K562 (cell line): Measurements from ENCODE around the gene PVALEF. TPM values are rescaled to one million over a fixed set of nuclear protein-coding genes. Genes with fewer than 3 reads are reported as not detected.

ENCODE experiments used
- ATAC-seq: fragments of 200-7000 bp; cut with Tn5 transposase; 3 replicates; pipeline ENCODE4 v1.9.1; 2020; ENCODE audit warnings: moderate library complexity
- BruUV-seq: library from RNA; stranded (reverse); fragments of 400-500 nt; replicated peaks from 2 replicates; lab custom pipeline; 2021; lab: Mats Ljungman, UMichigan
- CTCF ChIA-PET: fragments of 300-600 bp; formaldehyde crosslinking; extraction: SDS; loops from one replicate; lab custom pipeline; 2021; ENCODE audit warnings: low intra/inter-chr PET ratio; lab: Yijun Ruan, JAX
- POLR2A ChIA-PET: fragments of 300-600, 350-650 bp; sonication (Branson Sonifier 250); formaldehyde crosslinking; extraction: SDS; loops from one replicate; lab custom pipeline; 2021; ENCODE audit warnings: antibody characterized with exemption, inconsistent platforms; lab: Yijun Ruan, JAX
- DNase-seq, 4 experiments: peaks; one replicate each; pipeline versions ENCODE4 v3.0.0 to v3.0.0-alpha.2; 2011 to 2018; ENCODE audit warnings: low spot score in 3 of 4, mixed read lengths in 3 of 4; ENCODE audit errors: extremely low read depth in 1 of 4
- FAIRE-seq: peaks from 2 replicates; lab custom pipeline; 2011; peaks lifted over from hg19 to GRCh38; lab: Jason Lieb, UNC
- H2AFZ ChIP-seq: 2 replicates; pipeline ENCODE4 v1.6.0; 2011; ENCODE audit warnings: low read depth, low read length, control low read depth, inconsistent platforms
- H3K27ac ChIP-seq: fragments of 200-600 bp; 3 replicates; pipeline ENCODE4 v1.8.0; 2011; ENCODE audit warnings: low read depth, mild to moderate bottlenecking, control low read depth, inconsistent platforms, low read length, moderate library complexity, mixed read lengths; ENCODE audit errors: extremely low read depth
- H3K27me3 ChIP-seq, 2 experiments: fragments of 300-600 bp in 1 of 2; 2 replicates in 1 of 2; 3 replicates in 1 of 2; pipeline versions ENCODE4 v1.6.0 to v1.8.0; 2011; ENCODE audit warnings: inconsistent platforms in 2 of 2, low read length in 2 of 2, mild to moderate bottlenecking in 1 of 2, mixed read lengths in 1 of 2, moderate library complexity in 1 of 2; ENCODE audit not compliant: control insufficient read depth in 2 of 2, insufficient read depth in 2 of 2
- H3K36me3 ChIP-seq: fragments of 300-600 bp; 3 replicates; pipeline ENCODE4 v1.8.0; 2011; ENCODE audit warnings: mild to moderate bottlenecking, low read length, inconsistent platforms; ENCODE audit not compliant: control insufficient read depth, insufficient read depth
- H3K4me1 ChIP-seq, 2 experiments: fragments of 200-600 bp in 1 of 2; replicated peaks in 1 of 2; 2 replicates in 1 of 2; 3 replicates in 1 of 2; pipeline versions ENCODE4 v1.5.1 to v1.8.0; 2011; ENCODE audit warnings: inconsistent platforms in 2 of 2, low read length in 2 of 2, mild to moderate bottlenecking in 1 of 2, mixed read lengths in 1 of 2, moderate library complexity in 1 of 2; ENCODE audit not compliant: control insufficient read depth in 2 of 2, insufficient read depth in 2 of 2
- H3K4me2 ChIP-seq: 2 replicates; pipeline ENCODE4 v1.6.1; 2011; ENCODE audit warnings: low read length, control low read depth, inconsistent platforms, mixed read lengths; ENCODE audit not compliant: insufficient read depth
- H3K4me3 ChIP-seq: fragments of 200-600 bp; sonication (generic), shearing (Covaris generic); 2 replicates; pipeline ENCODE4 v1.5.1; 2016; ENCODE audit warnings: control low read depth, inconsistent platforms
- H3K79me2 ChIP-seq: fragments of 200-600 bp; 3 replicates; pipeline ENCODE4 v1.8.0; 2011; ENCODE audit warnings: low read length, inconsistent platforms; ENCODE audit not compliant: control insufficient read depth, insufficient read depth
- H3K9ac ChIP-seq, 2 experiments: 2 replicates each; pipeline versions ENCODE4 v1.6.0 to v1.6.1; 2011; ENCODE audit warnings: low read depth in 2 of 2, low read length in 2 of 2, control low read depth in 1 of 2, inconsistent platforms in 1 of 2, mild to moderate bottlenecking in 1 of 2, mixed read lengths in 1 of 2; ENCODE audit not compliant: insufficient read depth in 1 of 2
- H3K9me1 ChIP-seq: one replicate; pipeline ENCODE4 v1.6.0; 2011; ENCODE audit warnings: inconsistent platforms, mild to moderate bottlenecking, low read length, moderate library complexity; ENCODE audit not compliant: control insufficient read depth, insufficient read depth
- H3K9me3 ChIP-seq: replicated peaks from 2 replicates; pipeline ENCODE4 v1.5.1; 2011; ENCODE audit warnings: low read depth, low read length, inconsistent platforms; ENCODE audit not compliant: control insufficient read depth, insufficient read depth
- H4K20me1 ChIP-seq: replicated peaks from 2 replicates; pipeline ENCODE4 v1.6.1; 2011; ENCODE audit warnings: low read length, inconsistent platforms, mixed read lengths; ENCODE audit not compliant: control insufficient read depth, insufficient read depth
- DPF2 ChIP-seq: fragments of 450-650 bp; IDR thresholded peaks from 2 replicates; pipeline ENCODE4 v1.6.1; 2016
- ILF3 ChIP-seq: fragments of 450-650 bp; IDR thresholded peaks from 2 replicates; pipeline ENCODE4 v1.6.1; 2018; ENCODE audit warnings: antibody characterized with exemption, mild to moderate bottlenecking, moderate library complexity, borderline replicate concordance
- IRF1 ChIP-seq: sonication (generic); formaldehyde crosslinking; IDR thresholded peaks from 2 replicates; pipeline ENCODE4 v1.8.0; 2022; ENCODE audit warnings: missing genetic modification reagents, mild to moderate bottlenecking, borderline replicate concordance
- MTA1 ChIP-seq: fragments of 450-650 bp; IDR thresholded peaks from 2 replicates; pipeline ENCODE4 v1.6.1; 2017; ENCODE audit warnings: borderline replicate concordance
- POLR2AphosphoS5 ChIP-seq: IDR thresholded peaks from 2 replicates; pipeline ENCODE4 v1.6.1; 2011; ENCODE audit warnings: mild to moderate bottlenecking, low read depth, low read length, moderate library complexity; ENCODE audit not compliant: control insufficient read depth, insufficient read depth
- PRPF4 ChIP-seq: fragments of 200-400 bp; formaldehyde crosslinking; IDR thresholded peaks from one replicate; pipeline ENCODE4 v1.6.1; 2017; ENCODE audit warnings: low read length, low read depth, mild to moderate bottlenecking; ENCODE audit not compliant: insufficient read depth, poor library complexity, severe bottlenecking
- SIN3A ChIP-seq, 2 experiments: fragments of 150-350 bp in 1 of 2; IDR thresholded peaks; 2 replicates each; pipeline ENCODE4 v1.6.1; 2011 to 2016; ENCODE audit warnings: borderline replicate concordance in 2 of 2, low read depth in 2 of 2, low read length in 2 of 2, mild to moderate bottlenecking in 2 of 2, moderate library complexity in 2 of 2; ENCODE audit not compliant: control insufficient read depth in 1 of 2
- SP1 ChIP-seq: sonication (generic); formaldehyde crosslinking; IDR thresholded peaks from 2 replicates; pipeline ENCODE4 v1.8.1; 2022; ENCODE audit warnings: mild to moderate bottlenecking, missing genetic modification reagents
- ZFP30 ChIP-seq: fragments of 250-450 bp; sonication (Bioruptor Pico); IDR thresholded peaks from 2 replicates; pipeline ENCODE4 v1.8.0; 2022; ENCODE audit warnings: moderate library complexity, mild to moderate bottlenecking, inconsistent platforms, borderline replicate concordance
- ZNF354B ChIP-seq: fragments of 250-450 bp; sonication (Bioruptor Pico); IDR thresholded peaks from 2 replicates; pipeline ENCODE4 v1.4.0; 2020
- ZNF717 ChIP-seq: fragments of 250-450 bp; sonication (Bioruptor Pico); IDR thresholded peaks from 2 replicates; pipeline ENCODE4 v1.5.0; 2021
- WGBS: fragments of 100-300 bp; shearing (Covaris generic); methylation state at CpG from one replicate; pipeline ENCODE4 v1.1.6; 2016; ENCODE audit warnings: low coverage, mixed read lengths; ENCODE audit not compliant: insufficient coverage; ENCODE audit errors: missing lambda C conversion rate; 5-methylcytosine and 5-hydroxymethylcytosine counted together
- in situ Hi-C: fragments of 300-500 bp; cut with MboI; formaldehyde crosslinking; loops from 4 replicates; pipeline ENCODE4 v1.15.0; 2018; ENCODE audit warnings: inconsistent platforms, mixed read lengths
- intact Hi-C: fragments of 100-400 bp; cut with micrococcal nuclease; formaldehyde crosslinking; loops from 2 replicates; pipeline ENCODE4 v1.14.2; 2022
- polyA plus RNA-seq, 8 experiments: library from polyadenylated mRNA; depleted of rRNA in 4 of 8; stranded (reverse) in 5 of 8; unstranded in 3 of 8; fragments of >200 nt; fragmentation: Nextera tagmentation in 2 of 8; fragmentation: Illumina TruSeq in 1 of 8; extraction: Ambion mirVana in 2 of 8; extraction: Trizol in 1 of 8; gene quantifications; 2 replicates each; pipeline versions ENCODE4 v1.2.1 to v1.2.3, GENCODE V29; 2011 to 2014; ENCODE audit warnings: inconsistent platforms in 1 of 8, missing spikeins in 1 of 8
- total RNA-seq, 7 experiments: library from RNA; depleted of rRNA in 6 of 7; stranded (reverse); fragments of >200 nt in 6 of 7; fragmentation: Illumina TruSeq in 2 of 7; extraction: Trizol in 2 of 7; gene quantifications; 2 replicates each; pipeline versions ENCODE4 v1.2.1 to v1.2.3, GENCODE V29; 2011 to 2021; ENCODE audit warnings: low replicate concordance in 1 of 7
- TF ChIP-seq, protein P1 (sequence below): fragments of 450-650 bp; formaldehyde crosslinking; IDR thresholded peaks from 2 replicates; pipeline ENCODE4 v1.4.0; 2022; ENCODE audit warnings: missing genetic modification characterization
- TF ChIP-seq, protein P2 (sequence below): fragments of 250-450 bp; sonication (Bioruptor Pico); IDR thresholded peaks from 2 replicates; pipeline ENCODE4 v1.5.0; 2020; ENCODE audit warnings: mild to moderate bottlenecking, borderline replicate concordance

Gene PVALEF
- total and polyA plus RNA-seq, 9 of the 15 experiments (the other 6 are each of a cell fraction or from before 2014, with no cell fraction given), result not detected

- TF ChIP-seq, protein P1, sequence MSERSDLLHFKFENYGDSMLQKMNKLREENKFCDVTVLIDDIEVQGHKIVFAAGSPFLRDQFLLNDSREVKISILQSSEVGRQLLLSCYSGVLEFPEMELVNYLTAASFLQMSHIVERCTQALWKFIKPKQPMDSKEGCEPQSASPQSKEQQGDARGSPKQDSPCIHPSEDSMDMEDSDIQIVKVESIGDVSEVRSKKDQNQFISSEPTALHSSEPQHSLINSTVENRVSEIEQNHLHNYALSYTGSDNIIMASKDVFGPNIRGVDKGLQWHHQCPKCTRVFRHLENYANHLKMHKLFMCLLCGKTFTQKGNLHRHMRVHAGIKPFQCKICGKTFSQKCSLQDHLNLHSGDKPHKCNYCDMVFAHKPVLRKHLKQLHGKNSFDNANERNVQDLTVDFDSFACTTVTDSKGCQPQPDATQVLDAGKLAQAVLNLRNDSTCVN (CRISPR knock-in tag), result no peak
- TF ChIP-seq SIN3A (IDR thresholded peaks at IDR 0.05; ENCODE audit: borderline replicate concordance in 2 of 2, control insufficient read depth in 1 of 2, low read depth in 2 of 2, low read length in 2 of 2) (no peak), DPF2 (no peak)
- TF ChIP-seq, all 486 proteins: peak for 0
These were observed 3.3 kb upstream of the PVALEF start (continued) for GRCh38 chr17:81161972-81162371.

GRCh38 chr17:81162491-81162890 lies 2.8 kb upstream of the PVALEF start:
- no peaks in the 10 kb centered on the region for H3K9me1 ChIP-seq
- no peak overlapping the region for H3K9ac ChIP-seq
- ChIA-PET CTCF (no interaction called here), POLR2A (interaction anchor here (1.0 kb wide), 1 partner anchor 37 kb away, joined by 3 read pairs; no protein-coding TSS in a partner anchor)
- no peaks in the 10 kb centered on the region for H3K9me3 ChIP-seq
- DNase-seq (no peak), ATAC-seq (no peak), FAIRE-seq (no peak)
- H3K27ac ChIP-seq, result no peak overlapping the region
- H4K20me1 ChIP-seq, result peaks cover 2% of the 10 kb centered on the region; the same call in 1 of the 2 replicates
- no peaks in the 10 kb centered on the region for H3K79me2 ChIP-seq
- in situ Hi-C loops, result no loop called here
- H3K27me3 ChIP-seq, result peaks cover 44 to 90% of the 10 kb centered on the region in 2 experiments; a peak in 4 of 5 replicates
- WGBS, result 5% methylated on average over 11 of the region's 11 CpGs
- intact Hi-C loops, result no loop called here
- no peak overlapping the region for H3K4me2 ChIP-seq
- BruUV-seq, result no TSS peak
- no peak overlapping the region for H3K4me3 ChIP-seq
- peaks cover 0 to 81% of the 10 kb centered on the region in 2 experiments; a peak in 2 of 5 replicates for H3K4me1 ChIP-seq
- no peak overlapping the region for H2AFZ ChIP-seq
- H3K36me3 ChIP-seq, result no peaks in the 10 kb centered on the region
- TF ChIP-seq ZNF717 (no peak), POLR2AphosphoS5 (no peak), ILF3 (no peak), SP1 (no peak), MTA1 (no peak), ZFP30 (CRISPR knock-in tag) (no peak), PRPF4 (no peak), IRF1 (CRISPR knock-in tag) (no peak), ZNF354B (CRISPR knock-in tag) (no peak)
- TF ChIP-seq, protein P2, sequence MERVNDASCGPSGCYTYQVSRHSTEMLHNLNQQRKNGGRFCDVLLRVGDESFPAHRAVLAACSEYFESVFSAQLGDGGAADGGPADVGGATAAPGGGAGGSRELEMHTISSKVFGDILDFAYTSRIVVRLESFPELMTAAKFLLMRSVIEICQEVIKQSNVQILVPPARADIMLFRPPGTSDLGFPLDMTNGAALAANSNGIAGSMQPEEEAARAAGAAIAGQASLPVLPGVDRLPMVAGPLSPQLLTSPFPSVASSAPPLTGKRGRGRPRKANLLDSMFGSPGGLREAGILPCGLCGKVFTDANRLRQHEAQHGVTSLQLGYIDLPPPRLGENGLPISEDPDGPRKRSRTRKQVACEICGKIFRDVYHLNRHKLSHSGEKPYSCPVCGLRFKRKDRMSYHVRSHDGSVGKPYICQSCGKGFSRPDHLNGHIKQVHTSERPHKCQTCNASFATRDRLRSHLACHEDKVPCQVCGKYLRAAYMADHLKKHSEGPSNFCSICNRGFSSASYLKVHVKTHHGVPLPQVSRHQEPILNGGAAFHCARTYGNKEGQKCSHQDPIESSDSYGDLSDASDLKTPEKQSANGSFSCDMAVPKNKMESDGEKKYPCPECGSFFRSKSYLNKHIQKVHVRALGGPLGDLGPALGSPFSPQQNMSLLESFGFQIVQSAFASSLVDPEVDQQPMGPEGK (CRISPR knock-in tag), result no peak
